A673 (cell line): ENCODE data around the gene RGS7. TPM values are rescaled to one million over a fixed set of nuclear protein-coding genes. Genes with fewer than 3 reads are reported as not detected.

Experiments
- BruUV-seq: library from RNA; stranded (reverse); fragments of 400-500 nt; replicated peaks from 2 replicates; lab custom pipeline; 2021; lab: Mats Ljungman, UMichigan
- CTCF ChIA-PET: fragments of 300-600 bp; sonication (Branson Sonifier 250); formaldehyde crosslinking; loops from one replicate; lab custom pipeline; 2022; ENCODE audit warnings: antibody characterized with exemption; lab: Charles Lee
- POLR2A ChIA-PET: fragments of 300-600 bp; sonication (Branson Sonifier 250); formaldehyde crosslinking; loops from one replicate; lab custom pipeline; 2022; ENCODE audit warnings: antibody characterized with exemption; ENCODE audit not compliant: low non-redundant PET; lab: Charles Lee
- DNase-seq: peaks from one replicate; pipeline ENCODE4 v3.0.0-alpha.2; 2015; ENCODE audit warnings: low spot score
- H3K27ac ChIP-seq: fragments of 200-600 bp; sonication (generic); 2 replicates; pipeline ENCODE4 v1.5.1; 2016; ENCODE audit warnings: mixed run types, low read depth, mild to moderate bottlenecking, mixed read lengths, antibody characterized with exemption, low read length; ENCODE audit not compliant: poor library complexity, severe bottlenecking
- H3K27me3 ChIP-seq: fragments of 200-600 bp; sonication (generic); replicated peaks from 2 replicates; pipeline ENCODE4 v1.6.1; 2017; ENCODE audit warnings: mixed run types, low read depth, mild to moderate bottlenecking, mixed read lengths, antibody characterized with exemption, low read length; ENCODE audit not compliant: insufficient read depth, poor library complexity
- H3K36me3 ChIP-seq: fragments of 200-600 bp; sonication (generic); 2 replicates; pipeline ENCODE4 v1.6.1; 2016; ENCODE audit warnings: mixed run types, mild to moderate bottlenecking, mixed read lengths, antibody characterized with exemption, low read length; ENCODE audit not compliant: insufficient read depth, poor library complexity, severe bottlenecking
- H3K4me1 ChIP-seq: fragments of 200-600 bp; sonication (generic); 2 replicates; pipeline ENCODE4 v1.6.1; 2017; ENCODE audit warnings: mixed run types, mild to moderate bottlenecking, mixed read lengths, antibody characterized with exemption, low read length; ENCODE audit not compliant: insufficient read depth, poor library complexity, severe bottlenecking
- H3K4me3 ChIP-seq: fragments of 200-600 bp; sonication (generic); 2 replicates; pipeline ENCODE4 v1.5.1; 2016; ENCODE audit warnings: low read depth, mixed run types, mild to moderate bottlenecking, mixed read lengths, low read length; ENCODE audit not compliant: poor library complexity, severe bottlenecking
- H3K9me3 ChIP-seq: fragments of 200-600 bp; sonication (generic); 2 replicates; pipeline ENCODE4 v1.6.1; 2016; ENCODE audit warnings: mixed run types, low read depth, mild to moderate bottlenecking, mixed read lengths, antibody characterized with exemption, low read length; ENCODE audit not compliant: poor library complexity, severe bottlenecking
- EZH2 ChIP-seq: fragments of 200-600 bp; sonication (generic); IDR thresholded peaks from 2 replicates; pipeline ENCODE4 v1.6.1; 2017; ENCODE audit warnings: borderline replicate concordance, low read depth, mild to moderate bottlenecking, mixed read lengths, antibody characterized with exemption, low read length; ENCODE audit not compliant: poor library complexity, severe bottlenecking
- intact Hi-C: fragments of 100-400 bp; cut with micrococcal nuclease; formaldehyde crosslinking; loops from one replicate; pipeline ENCODE4 v1.10.0; 2022; ENCODE audit not compliant: unreplicated experiment
- total RNA-seq: library from RNA; stranded (reverse); gene quantifications from 2 replicates; pipeline ENCODE4 v1.2.3, GENCODE V29; 2021
- TF ChIP-seq, protein P1 (sequence below): fragments of 300-800, 200-600 bp; sonication (generic); conservative IDR thresholded peaks from 2 replicates; pipeline ENCODE4 v1.5.1; 2017; ENCODE audit warnings: low read depth, mild to moderate bottlenecking, antibody characterized with exemption, low read length, moderate library complexity, mixed read lengths

The RGS7 gene
- total RNA-seq, 1 experiment from 2014 or later: not detected

DNA sequence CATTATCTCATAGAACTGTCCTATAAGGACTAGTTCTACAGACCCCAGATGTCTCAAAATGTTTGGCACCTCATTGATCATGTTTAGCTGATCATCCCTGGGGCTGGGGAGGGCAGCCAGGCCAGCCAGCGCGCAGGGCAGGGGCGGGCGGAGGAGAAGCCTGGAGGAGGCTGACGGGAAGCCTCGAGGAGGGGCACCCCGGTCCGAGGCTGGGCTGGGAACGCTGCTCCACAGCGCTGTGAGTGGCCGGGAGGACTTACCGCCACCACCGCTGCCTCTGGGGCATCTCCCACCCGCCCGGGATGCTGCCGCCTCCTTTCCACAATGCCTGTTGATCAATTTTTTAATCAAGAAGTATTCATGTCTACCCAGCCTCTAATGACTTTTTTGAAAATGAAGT lies 585.6 kb downstream of the RGS7 start:
- BruUV-seq: no TSS peak

GRCh38 chr1:240768979-240769378 lies 588.0 kb downstream of the RGS7 start:
- H3K27me3 ChIP-seq: peaks cover 21% of the 10 kb centered on the region
- no peaks in the 10 kb centered on the region for H3K4me1 ChIP-seq
- H3K36me3 ChIP-seq: no peaks in the 10 kb centered on the region
- no peak overlapping the region for H3K4me3 ChIP-seq
- peak; percentile 0 for DNase-seq
- H3K27ac ChIP-seq: no peak overlapping the region
- TF ChIP-seq, protein P1, sequence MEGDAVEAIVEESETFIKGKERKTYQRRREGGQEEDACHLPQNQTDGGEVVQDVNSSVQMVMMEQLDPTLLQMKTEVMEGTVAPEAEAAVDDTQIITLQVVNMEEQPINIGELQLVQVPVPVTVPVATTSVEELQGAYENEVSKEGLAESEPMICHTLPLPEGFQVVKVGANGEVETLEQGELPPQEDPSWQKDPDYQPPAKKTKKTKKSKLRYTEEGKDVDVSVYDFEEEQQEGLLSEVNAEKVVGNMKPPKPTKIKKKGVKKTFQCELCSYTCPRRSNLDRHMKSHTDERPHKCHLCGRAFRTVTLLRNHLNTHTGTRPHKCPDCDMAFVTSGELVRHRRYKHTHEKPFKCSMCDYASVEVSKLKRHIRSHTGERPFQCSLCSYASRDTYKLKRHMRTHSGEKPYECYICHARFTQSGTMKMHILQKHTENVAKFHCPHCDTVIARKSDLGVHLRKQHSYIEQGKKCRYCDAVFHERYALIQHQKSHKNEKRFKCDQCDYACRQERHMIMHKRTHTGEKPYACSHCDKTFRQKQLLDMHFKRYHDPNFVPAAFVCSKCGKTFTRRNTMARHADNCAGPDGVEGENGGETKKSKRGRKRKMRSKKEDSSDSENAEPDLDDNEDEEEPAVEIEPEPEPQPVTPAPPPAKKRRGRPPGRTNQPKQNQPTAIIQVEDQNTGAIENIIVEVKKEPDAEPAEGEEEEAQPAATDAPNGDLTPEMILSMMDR: no peak
- TF ChIP-seq EZH2: no peak
- ChIA-PET CTCF (no interaction called here), POLR2A (no interaction called here)
- no TSS peak for BruUV-seq
- intact Hi-C loops: no loop called here
- no peaks in the 10 kb centered on the region for H3K9me3 ChIP-seq

More for the DNA sequence above, 585.6 kb downstream of the RGS7 start:
- intact Hi-C loops: no loop called here
- no peak for DNase-seq
- Histone ChIP-seq H3K27me3 (peaks cover 21% of the 10 kb centered on the region), H3K4me1 (no peaks in the 10 kb centered on the region), H3K9me3 (no peaks in the 10 kb centered on the region), H3K4me3 (no peak overlapping the region), H3K27ac (no peak overlapping the region), H3K36me3 (no peaks in the 10 kb centered on the region)
- CTCF ChIA-PET: no interaction called here
- POLR2A ChIA-PET: no interaction called here
- TF ChIP-seq, protein P1: no peak
- no peak for TF ChIP-seq EZH2

- Histone ChIP-seq H3K4me1 (no peaks in the 10 kb centered on the region), H3K4me3 (no peak overlapping the region), H3K27me3 (peaks cover 10% of the 10 kb centered on the region), H3K27ac (no peak overlapping the region), H3K36me3 (no peaks in the 10 kb centered on the region), H3K9me3 (no peaks in the 10 kb centered on the region)
- BruUV-seq: no TSS peak
- intact Hi-C loops: no loop called here
- POLR2A ChIA-PET: no interaction called here
- CTCF ChIA-PET: interaction anchor here (0.5 kb wide), 1 partner anchor 1196 kb away, joined by 10 read pairs; no protein-coding TSS in a partner anchor
- TF ChIP-seq EZH2: no peak
- TF ChIP-seq, protein P1: no peak
- no peak for DNase-seq
Observed at GRCh38 chr1:240766831-240767230, 590.2 kb downstream of the RGS7 start.
